Measurements from ENCODE around the gene MRPS27. TPM values are rescaled to one million over a fixed set of nuclear protein-coding genes. Genes with fewer than 3 reads are reported as not detected.

MRPS27 gene
- total and polyA plus RNA-seq, 9 of the 15 experiments (the other 6 are each of a cell fraction or from before 2014, with no cell fraction given) = 73.6 to 144 (median 106) TPM

- TF ChIP-seq REST (IDR thresholded peaks at IDR 0.05; ENCODE audit: borderline replicate concordance) = no peak
- no peak for TF ChIP-seq REST (CRISPR knock-in tag; IDR thresholded peaks at IDR 0.05; ENCODE audit: low read depth)
Observed at GRCh38 chr5:72368271-72368670, 48.2 kb upstream of the MRPS27 start (continued).
